Natural killer cell (primary cell): ENCODE results near the gene APBB1. TPM values are rescaled to one million over a fixed set of nuclear protein-coding genes. Genes with fewer than 3 reads are reported as not detected.

Experiments
- ATAC-seq, 3 donors: fragments of 150-1000 bp in 2 of 3; fragments of 200-7000 bp in 1 of 3; cut with Tn5 transposase; 1 replicate in 1 of 3; 2 replicates in 2 of 3; pipeline ENCODE4 v1.10.0; 2021; ENCODE audit warnings: mild to moderate bottlenecking in 2 of 3, moderate library complexity in 2 of 3
- DNase-seq, 2 donors: peaks; one replicate each; pipeline versions ENCODE4 v3.0.0 to v3.0.0-alpha.2; 2013 to 2021; ENCODE audit warnings: mixed read lengths in 1 of 2
- H3K27ac ChIP-seq: one replicate; pipeline ENCODE4 v1.5.1; 2013; ENCODE audit warnings: mild to moderate bottlenecking, low read length
- H3K27me3 ChIP-seq: one replicate; pipeline ENCODE4 v1.6.1; 2013; ENCODE audit warnings: low read length; ENCODE audit not compliant: control insufficient read depth, insufficient read depth
- H3K36me3 ChIP-seq: one replicate; pipeline ENCODE4 v1.6.1; 2013; ENCODE audit warnings: low read length; ENCODE audit not compliant: control insufficient read depth, insufficient read depth
- H3K4me1 ChIP-seq: one replicate; pipeline ENCODE4 v1.6.1; 2013; ENCODE audit warnings: low read length; ENCODE audit not compliant: control insufficient read depth, insufficient read depth
- H3K4me3 ChIP-seq: one replicate; pipeline ENCODE4 v1.5.1; 2013; ENCODE audit warnings: low read length
- H3K9me3 ChIP-seq: one replicate; pipeline ENCODE4 v1.6.1; 2013; ENCODE audit warnings: low read length; ENCODE audit not compliant: control insufficient read depth, insufficient read depth
- H3K27ac Mint-ChIP-seq, 2 donors: one replicate each; pipeline ENCODE4 v1.8.0; 2022; ENCODE audit warnings: mild to moderate bottlenecking in 2 of 2, mixed read lengths in 2 of 2, moderate library complexity in 1 of 2
- H3K27me3 Mint-ChIP-seq, 2 donors: one replicate each; pipeline ENCODE4 v1.8.0; 2022; ENCODE audit warnings: low read depth in 2 of 2, mixed read lengths in 2 of 2
- H3K36me3 Mint-ChIP-seq: one replicate; pipeline ENCODE4 v1.8.0; 2022; ENCODE audit warnings: mixed read lengths
- H3K4me1 Mint-ChIP-seq, 2 donors: one replicate each; pipeline ENCODE4 v1.8.0; 2022; ENCODE audit warnings: mixed read lengths in 2 of 2
- H3K4me3 Mint-ChIP-seq: one replicate; pipeline ENCODE4 v1.8.0; 2022; ENCODE audit warnings: mild to moderate bottlenecking, moderate library complexity, mixed read lengths
- H3K9me3 Mint-ChIP-seq, 2 donors: one replicate each; pipeline ENCODE4 v1.8.0; 2022; ENCODE audit warnings: mixed read lengths in 2 of 2
- CTCF ChIP-seq: fragments of 200-600 bp; IDR thresholded peaks from one replicate; pipeline ENCODE4 v1.8.0; 2022; ENCODE audit warnings: antibody characterized with exemption
- WGBS: methylation state at CpG from one replicate; pipeline ENCODE4 v1.1.7; 2013; ENCODE audit warnings: missing lambda C conversion rate; ENCODE audit not compliant: insufficient coverage; 5-methylcytosine and 5-hydroxymethylcytosine counted together
- intact Hi-C: fragments of 100-400 bp; cut with micrococcal nuclease; formaldehyde crosslinking; loops from one replicate; pipeline ENCODE4 v1.14.2; 2022
- total RNA-seq, 4 donors: library from RNA; stranded (reverse); fragments of 120-200 nt in 1 of 4; gene quantifications; one replicate each; pipeline versions ENCODE4 v1.2.3 to v1.2.4, GENCODE V29; 2013 to 2022

Gene APBB1
- total RNA-seq, 3 donors from 2014 or later (not counting 1 experiment from before 2014, with no cell fraction given), result 62.8 to 77.1 (median 67.5) TPM

GRCh38 chr11:6415797-6416196 is 3.1 kb downstream of the APBB1 start:
- no peak for ATAC-seq
- no peak overlapping the region for H3K27ac Mint-ChIP-seq
- TF ChIP-seq CTCF, result no peak
- Histone ChIP-seq H3K4me3 (no peak overlapping the region), H3K4me1 (peaks cover 34% of the 10 kb centered on the region), H3K9me3 (no peaks in the 10 kb centered on the region), H3K36me3 (no peaks in the 10 kb centered on the region), H3K27me3 (no peaks in the 10 kb centered on the region), H3K27ac (peak overlapping the region; percentile 49)
- WGBS, result 92% methylated on average over 6 of the region's 6 CpGs
- peaks cover 1 to 3% of the 10 kb centered on the region in 2 donors for H3K27me3 Mint-ChIP-seq
- intact Hi-C loops, result no loop called here
- H3K9me3 Mint-ChIP-seq, result no peaks in the 10 kb centered on the region
- no peak for DNase-seq
- no peaks in the 10 kb centered on the region for H3K36me3 Mint-ChIP-seq
- H3K4me3 Mint-ChIP-seq, result no peak overlapping the region
- H3K4me1 Mint-ChIP-seq, result peaks cover 8 to 10% of the 10 kb centered on the region in 2 donors

GRCh38 chr11:6414874-6415328 is 4.0 kb downstream of the APBB1 start:
- Mint-ChIP-seq H3K4me1 (peaks cover 8 to 10% of the 10 kb centered on the region in 2 donors), H3K4me3 (no peak overlapping the region), H3K27ac (no peak overlapping the region), H3K27me3 (no peaks in the 10 kb centered on the region), H3K9me3 (no peaks in the 10 kb centered on the region), H3K36me3 (no peaks in the 10 kb centered on the region)
- ATAC-seq (peak; percentile 8 to 40 (median 28)), DNase-seq (peak in 1 of 2 donors; percentile 36)
- H3K27ac ChIP-seq, result peak overlapping the region; percentile 49
- WGBS, result 24% methylated on average over 2 of the region's 3 CpGs
- peaks cover 33% of the 10 kb centered on the region for H3K4me1 ChIP-seq
- no peak for TF ChIP-seq CTCF
- no peaks in the 10 kb centered on the region for H3K9me3 ChIP-seq
- intact Hi-C loops, result no loop called here
- H3K36me3 ChIP-seq, result peaks cover 6% of the 10 kb centered on the region
- H3K27me3 ChIP-seq, result no peaks in the 10 kb centered on the region
- H3K4me3 ChIP-seq, result no peak overlapping the region

GRCh38 chr11:6413791-6414201 is 5.1 kb downstream of the APBB1 start:
- no peak overlapping the region for H3K4me3 Mint-ChIP-seq
- Histone ChIP-seq H3K9me3 (no peaks in the 10 kb centered on the region), H3K4me1 (peaks cover 30% of the 10 kb centered on the region), H3K27ac (no peak overlapping the region), H3K27me3 (no peaks in the 10 kb centered on the region), H3K4me3 (no peak overlapping the region), H3K36me3 (peaks cover 12% of the 10 kb centered on the region)
- WGBS, result 93% methylated on average over 12 of the region's 12 CpGs
- DNase-seq, result peak in 1 of 2 donors; percentile 86
- H3K27ac Mint-ChIP-seq, result no peak overlapping the region
- intact Hi-C loops, result no loop called here
- no peaks in the 10 kb centered on the region for H3K9me3 Mint-ChIP-seq
- no peaks in the 10 kb centered on the region for H3K36me3 Mint-ChIP-seq
- H3K4me1 Mint-ChIP-seq, result peaks cover 4 to 5% of the 10 kb centered on the region in 2 donors
- no peaks in the 10 kb centered on the region for H3K27me3 Mint-ChIP-seq
- ATAC-seq, result no peak
- no peak for TF ChIP-seq CTCF

GRCh38 chr11:6411594-6412031 is 7.3 kb downstream of the APBB1 start:
- no peak overlapping the region for H3K4me3 Mint-ChIP-seq
- DNase-seq, result no peak
- ATAC-seq, result no peak
- 98% methylated on average over 10 of the region's 10 CpGs for WGBS
- Histone ChIP-seq H3K36me3 (peaks cover 12% of the 10 kb centered on the region), H3K9me3 (no peaks in the 10 kb centered on the region), H3K4me1 (peaks cover 21% of the 10 kb centered on the region), H3K4me3 (no peak overlapping the region), H3K27ac (no peak overlapping the region), H3K27me3 (no peaks in the 10 kb centered on the region)
- H3K4me1 Mint-ChIP-seq, result peaks cover 13 to 16% of the 10 kb centered on the region in 2 donors
- no peaks in the 10 kb centered on the region for H3K9me3 Mint-ChIP-seq
- intact Hi-C loops, result no loop called here
- H3K27ac Mint-ChIP-seq, result no peak overlapping the region
- H3K36me3 Mint-ChIP-seq, result no peaks in the 10 kb centered on the region
- no peaks in the 10 kb centered on the region for H3K27me3 Mint-ChIP-seq
- TF ChIP-seq CTCF, result no peak
